Measurements from ENCODE around the gene ZNF329.
"Not testable (repeated sequence)": the region's sequence is repeated elsewhere in the genome, so short reads cannot be mapped to it uniquely, and the experiment has no call there.

Gene ZNF329

DNA sequence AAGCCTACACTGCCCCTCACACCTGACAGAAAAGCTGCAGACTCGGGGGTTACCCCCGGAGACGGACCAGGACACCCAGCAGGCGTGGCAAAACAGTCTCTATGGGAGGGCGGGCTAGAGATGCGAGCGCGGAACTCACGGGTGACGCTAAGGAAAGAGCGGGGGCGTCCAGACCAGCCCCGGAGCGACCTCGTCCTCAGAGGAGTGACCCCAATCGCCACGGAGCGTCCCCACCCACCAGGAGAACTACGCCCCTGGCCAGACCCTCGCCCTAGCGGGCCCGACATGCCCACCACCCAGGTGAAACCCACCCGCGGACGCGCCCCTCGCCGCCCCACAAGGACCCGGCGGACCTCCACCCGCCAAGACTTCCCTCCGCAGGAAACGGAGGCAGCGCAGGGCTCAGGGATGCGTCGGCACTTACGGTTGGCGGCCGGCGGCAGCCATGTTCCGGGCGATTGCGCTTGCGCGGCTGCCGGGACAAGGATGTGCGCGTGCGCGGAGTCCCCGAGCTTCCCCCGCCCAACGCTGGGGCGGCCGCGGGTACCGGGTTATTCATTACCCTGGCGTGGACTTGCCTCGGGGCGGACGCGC lies at the start of gene ZNF329:
ZNF329 (minus strand) TSS at position 462 of the 594 bp plus-strand sequence. CDS start 21,286 bp downstream, outside the sequence.
- peak; percentile 96 for DNase-seq

DNA sequence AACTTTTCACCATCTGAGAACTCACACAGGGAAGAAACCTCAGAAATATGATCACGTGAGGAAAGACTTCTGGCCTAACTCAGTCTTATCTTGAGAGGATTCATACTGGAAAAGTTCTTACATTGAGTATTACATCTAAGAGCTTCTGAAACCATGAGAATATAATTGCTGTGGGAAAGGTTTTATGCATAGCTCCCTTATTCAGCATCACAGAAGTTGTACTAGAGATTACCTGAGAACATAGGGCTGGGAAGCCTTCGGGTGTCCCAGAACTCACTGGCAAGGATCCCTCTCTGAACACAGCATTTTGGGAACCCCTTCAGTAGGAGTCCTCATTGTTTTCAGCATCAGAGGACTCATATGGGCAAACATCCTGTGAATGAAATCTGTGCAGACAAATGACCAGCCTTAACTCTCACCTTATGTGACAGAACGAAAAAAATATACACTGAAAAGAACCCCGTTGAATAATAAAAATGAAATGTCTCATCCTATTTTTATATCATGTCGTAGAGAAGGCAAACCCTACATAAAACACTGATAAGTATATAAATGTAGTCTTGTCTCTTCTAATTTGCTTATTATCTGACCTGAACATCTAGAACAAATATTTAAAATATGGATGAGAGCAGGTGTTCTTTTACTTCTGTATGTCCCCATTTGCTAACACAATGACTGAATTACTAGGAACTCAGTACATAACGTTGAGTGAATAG lies 46.5 kb upstream of the ZNF329 start:
- DNase-seq: peak; percentile 28

DNA sequence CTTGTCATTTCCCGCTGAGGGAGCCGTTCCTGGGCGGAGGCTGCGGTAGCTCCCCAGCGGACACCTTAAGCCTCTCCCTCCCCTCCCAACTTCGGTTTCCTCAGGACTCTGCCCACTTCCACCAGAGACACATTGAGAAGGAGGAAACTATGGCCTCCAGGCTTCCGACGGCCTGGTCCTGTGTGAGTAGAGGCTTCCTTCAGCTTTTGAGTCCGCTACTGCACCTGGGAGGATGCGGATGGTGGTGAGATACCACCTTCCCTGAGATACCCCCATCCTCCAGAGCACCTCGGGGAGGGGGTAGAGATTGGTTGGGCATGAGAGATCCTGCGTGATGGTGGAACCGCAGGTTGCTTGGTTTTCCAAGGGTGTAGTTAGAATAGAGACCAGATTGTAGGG lies 33.2 kb upstream of the ZNF329 start:
- no peak for DNase-seq

DNA sequence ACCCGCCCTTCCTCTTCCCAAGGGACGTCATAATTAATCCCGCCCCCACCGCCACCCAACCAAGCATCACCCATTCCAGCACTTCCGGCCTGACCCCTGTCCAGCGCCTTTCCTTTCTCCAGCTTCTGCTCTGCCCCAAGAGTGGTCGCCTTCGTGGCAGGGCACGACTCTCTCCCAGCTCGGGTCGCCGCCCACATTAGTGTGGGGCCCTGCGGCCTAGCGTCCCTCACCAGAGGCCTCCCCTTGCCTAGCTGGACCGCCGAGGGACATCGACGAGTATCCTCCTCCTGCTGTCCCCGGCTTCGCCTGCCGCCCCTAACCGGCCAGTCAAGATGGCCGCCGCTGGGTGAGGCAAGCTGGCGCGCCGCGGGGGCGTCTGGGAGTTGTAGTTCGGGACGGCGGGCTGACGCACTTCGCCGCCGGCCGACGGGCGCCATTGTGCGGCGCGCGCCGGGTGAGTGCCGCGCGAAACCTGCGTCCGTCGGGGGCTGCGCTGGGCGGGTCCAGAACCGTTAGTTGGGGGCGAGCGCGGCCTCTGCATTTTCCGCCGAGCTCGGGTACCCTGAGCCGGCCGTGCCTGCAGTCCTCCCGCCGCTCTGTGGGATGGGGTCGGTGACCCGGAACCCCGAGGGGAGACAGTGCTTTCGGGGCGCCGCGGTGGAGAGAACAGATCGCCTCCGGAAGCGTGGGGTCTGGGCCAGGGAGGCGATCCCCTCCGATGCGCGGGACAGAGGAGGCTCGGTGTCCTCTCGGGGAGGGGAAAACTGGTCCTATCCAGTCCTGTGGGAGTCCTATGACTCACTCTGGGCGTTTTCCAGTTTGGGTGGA lies 32.6 kb upstream of the ZNF329 start, which contains the start of gene ZNF274:
ZNF274 (plus strand) TSS at position 73 of the 828 bp plus-strand sequence. CDS start 905 bp downstream, outside the sequence.
- peak; percentile 96 for DNase-seq

GRCh38 chr19:58182577-58182988 lies 32.0 kb upstream of the ZNF329 start:
- DNase-seq: no peak

DNA sequence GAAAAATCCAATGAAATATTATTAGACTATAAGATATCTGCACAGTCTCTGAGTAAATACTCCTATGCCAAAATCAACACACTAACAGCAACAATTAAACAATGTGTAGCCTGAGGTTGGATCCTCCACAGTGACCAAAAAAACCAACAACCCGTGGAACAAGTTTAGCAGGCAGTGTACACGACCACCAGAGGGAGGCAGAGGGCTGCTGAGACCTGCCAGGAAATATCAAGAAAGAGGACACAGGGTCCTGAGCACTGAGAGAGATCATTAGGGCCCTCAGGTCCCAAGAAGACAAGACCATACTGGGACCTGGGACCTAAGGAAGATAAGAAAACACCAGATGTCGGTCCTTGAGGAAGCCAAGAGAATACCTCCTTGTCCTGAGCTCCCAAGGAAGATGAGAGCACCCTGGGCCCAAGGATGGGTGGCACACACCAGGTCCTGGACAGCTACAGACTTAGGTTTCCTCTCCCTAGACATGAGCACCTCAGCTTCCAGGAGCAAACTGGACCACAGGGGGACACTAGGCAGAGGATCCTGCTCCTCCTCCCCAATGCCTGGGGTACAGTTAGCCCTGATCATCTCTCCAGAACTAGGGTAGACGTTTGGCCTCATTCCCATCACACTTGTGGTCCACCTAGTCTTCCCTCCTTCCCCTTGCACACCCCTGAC lies 31.4 kb upstream of the ZNF329 start:
- DNase-seq: peak; percentile 44

DNA sequence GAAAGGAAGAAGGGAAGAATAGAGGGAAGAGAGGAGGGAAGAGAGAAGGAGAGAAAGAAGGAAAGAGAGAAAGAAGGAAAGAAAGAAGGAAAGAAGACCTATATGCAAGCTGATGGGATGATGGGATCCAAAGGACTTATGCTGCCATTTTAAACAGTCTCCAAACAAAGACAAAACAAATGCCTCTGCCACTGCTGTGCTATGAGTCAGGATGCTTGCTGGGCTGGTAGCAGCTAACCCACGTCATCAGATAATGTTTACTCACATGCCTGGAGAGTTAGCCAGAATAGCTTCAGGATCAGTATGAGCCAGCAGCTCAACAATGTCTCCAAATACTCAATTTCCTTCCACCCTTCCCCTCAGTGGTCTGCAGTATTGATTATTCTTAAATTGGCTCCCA lies 20.3 kb upstream of the ZNF329 start:
- DNase-seq: no peak

DNA sequence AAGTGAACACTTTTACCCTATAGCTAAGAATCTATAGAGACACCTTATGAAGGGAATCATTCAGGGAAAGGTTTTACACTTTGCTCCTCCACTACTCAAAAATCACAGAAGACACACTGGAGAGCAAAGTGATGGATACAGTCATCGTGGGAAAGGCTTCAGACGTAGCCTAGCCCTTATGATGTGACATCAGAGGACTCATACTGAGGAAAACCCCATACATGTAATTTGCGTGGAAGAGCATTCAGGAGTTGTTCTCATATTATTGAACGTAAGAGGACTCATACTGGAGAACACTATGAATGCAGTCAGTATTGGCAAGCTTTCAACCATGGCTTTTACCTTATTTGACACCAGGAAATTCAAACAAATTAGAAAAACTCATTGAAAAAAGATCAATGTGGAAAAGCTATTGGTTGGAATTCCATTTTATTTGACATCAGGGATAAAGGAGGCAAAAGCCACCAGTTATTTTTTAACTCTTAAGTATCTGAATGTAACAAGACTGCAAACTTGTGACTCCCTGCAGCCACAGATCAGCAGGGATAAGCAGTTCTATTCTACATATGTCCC lies 16.2 kb upstream of the ZNF329 start:
- no peak for DNase-seq

DNA sequence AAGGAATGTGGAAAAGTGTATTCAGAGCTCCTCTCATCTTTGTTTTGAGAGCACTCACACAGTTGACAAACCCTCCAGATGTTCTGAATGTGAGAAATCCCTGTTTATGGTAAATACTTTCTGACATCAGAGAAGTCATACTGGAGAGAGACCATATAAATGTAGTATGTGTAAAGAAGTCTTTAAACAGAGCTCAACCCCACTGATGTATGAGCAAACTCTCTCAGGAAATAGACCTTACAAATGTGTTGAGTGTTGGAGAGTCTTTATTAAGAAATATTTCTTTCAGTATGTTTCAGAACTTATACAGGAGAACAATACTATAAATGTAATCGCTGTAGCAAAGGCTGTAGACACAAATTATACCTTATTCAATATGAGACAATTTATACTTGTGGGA lies 15.7 kb upstream of the ZNF329 start:
- DNase-seq: no peak

- DNase-seq: no peak
These were observed 6.6 kb upstream of the ZNF329 start for GRCh38 chr19:58157045-58157728.

DNA sequence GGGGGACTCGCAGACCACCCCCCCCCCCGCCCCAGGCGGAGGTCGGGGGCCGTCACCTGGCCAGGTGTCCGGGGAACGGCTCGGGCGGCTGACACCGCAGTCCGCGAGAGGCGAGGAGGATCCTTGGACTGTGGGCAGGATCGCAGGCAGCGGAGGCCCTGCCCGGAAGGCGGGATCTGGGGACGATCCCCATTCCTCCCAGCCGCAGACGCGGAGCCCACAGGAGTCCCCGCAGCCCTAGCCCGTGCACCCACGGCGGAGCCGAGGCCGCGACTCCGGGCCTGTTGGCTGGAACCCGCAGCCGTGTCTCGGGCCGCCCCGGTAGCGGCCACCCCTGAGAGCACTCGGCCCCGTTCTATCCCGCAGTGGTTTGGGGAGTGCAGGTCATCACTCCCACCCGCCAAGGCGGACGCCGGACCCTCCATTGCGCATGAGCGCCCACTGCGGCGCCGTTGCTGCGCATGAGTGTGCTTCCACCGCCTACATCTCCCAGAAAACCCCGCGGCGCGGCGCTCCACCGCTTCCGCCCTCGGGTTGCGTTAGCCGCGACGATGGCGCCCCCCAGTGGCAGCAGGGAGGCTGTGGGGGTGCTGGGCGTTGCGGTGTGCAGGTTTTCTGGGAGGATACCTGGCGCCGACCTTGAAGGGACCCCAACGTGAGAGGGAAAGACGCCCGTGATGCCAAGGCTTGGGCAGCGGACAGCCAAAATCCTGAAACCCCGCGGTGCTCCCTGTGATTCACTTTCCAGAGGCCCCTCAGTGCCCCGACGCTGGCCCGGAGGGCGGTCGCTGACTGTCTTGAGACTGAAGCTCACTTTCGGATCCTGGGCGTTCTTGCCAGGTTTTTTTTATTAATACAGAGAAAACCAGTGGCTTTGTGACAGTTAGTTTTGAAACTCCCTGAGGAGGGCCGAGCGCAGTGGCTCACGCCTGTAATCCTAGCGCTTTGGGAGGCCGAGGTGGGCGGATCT lies 4.4 kb upstream of the ZNF329 start:
- peak; percentile 99 for DNase-seq

GRCh38 chr19:58154287-58154678 lies 3.7 kb upstream of the ZNF329 start:
- DNase-seq: peak; percentile 82

- no peak for DNase-seq
These were observed 2.8 kb upstream of the ZNF329 start for GRCh38 chr19:58153386-58153785.

DNA sequence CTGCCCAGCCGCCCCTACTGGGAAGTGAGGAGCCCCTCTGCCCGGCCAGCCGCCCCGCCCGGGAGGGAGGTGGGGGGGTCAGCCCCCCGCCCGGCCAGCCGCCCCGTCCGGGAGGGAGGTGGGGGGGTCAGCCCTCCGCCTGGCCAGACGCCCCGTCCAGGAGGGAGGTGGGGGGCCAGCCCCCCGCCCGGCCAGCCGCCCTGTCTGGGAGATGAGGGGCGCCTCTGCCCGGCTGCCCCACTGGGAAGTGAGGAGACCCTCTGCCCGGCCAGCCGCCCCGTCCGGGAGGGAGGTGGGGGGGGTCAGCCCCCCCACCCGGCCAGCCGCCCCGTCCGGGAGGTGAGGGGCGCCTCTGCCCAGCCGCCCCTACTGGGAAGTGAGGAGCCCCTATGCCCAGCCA lies 3.1 kb downstream of the ZNF329 start:
- not testable (repeated sequence) for DNase-seq

DNA sequence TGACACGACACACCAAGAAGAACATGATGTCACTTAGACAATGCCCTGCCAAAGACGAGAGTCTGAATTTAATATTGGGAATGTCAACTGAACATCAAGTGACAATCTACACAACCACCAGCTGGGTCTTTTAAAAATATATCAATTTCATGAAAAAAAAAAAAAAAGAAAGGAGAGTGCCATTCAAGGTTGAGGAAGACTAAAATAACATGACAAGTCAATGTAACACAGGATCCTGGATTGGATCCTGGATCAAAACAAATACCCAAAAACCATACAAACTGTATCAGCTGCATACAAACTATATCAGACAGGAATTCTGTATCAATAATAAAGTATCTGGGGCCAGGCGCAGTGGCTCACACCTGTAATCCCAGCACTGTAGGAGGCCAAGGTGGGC lies 4.7 kb downstream of the ZNF329 start:
- no peak for DNase-seq

DNA sequence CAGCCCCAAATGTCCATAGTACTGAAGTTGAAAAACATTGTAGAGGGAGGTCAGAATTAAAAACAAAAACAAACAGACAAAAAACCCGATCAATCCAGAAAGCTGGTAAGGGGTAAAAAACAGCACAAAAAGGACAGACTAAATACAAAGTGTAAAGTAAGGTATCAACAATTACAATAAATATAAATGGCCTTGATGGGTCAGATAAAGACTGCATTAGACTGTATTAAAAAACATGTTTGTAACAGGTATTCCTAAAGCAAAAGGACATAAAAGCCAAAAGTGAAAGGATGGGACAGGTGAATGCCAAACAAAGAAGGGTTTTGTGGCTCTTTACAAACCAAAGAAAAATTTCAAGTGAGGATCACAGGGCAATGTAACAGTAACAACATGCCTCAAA lies 16.3 kb downstream of the ZNF329 start:
- DNase-seq: no peak

DNA sequence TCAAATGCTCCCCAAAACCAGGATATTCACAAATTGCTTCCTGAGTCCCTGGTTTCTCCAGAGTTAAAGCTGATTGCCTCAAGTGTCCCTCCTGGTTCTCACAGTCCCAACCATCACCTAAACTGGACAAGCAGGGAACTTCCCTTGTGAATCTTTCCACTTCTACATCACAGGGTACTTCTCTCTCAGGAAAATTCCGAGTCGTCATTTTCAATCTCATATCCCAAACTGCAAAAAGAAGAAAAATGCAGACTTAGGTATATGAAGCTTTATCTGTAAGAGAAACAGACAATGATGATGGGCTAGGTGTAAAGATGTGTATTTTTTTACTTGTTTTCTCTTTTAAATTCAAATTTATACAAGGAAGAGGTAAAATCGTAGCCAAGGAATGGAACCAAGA lies 21.3 kb downstream of the ZNF329 start:
- no peak for DNase-seq

DNA sequence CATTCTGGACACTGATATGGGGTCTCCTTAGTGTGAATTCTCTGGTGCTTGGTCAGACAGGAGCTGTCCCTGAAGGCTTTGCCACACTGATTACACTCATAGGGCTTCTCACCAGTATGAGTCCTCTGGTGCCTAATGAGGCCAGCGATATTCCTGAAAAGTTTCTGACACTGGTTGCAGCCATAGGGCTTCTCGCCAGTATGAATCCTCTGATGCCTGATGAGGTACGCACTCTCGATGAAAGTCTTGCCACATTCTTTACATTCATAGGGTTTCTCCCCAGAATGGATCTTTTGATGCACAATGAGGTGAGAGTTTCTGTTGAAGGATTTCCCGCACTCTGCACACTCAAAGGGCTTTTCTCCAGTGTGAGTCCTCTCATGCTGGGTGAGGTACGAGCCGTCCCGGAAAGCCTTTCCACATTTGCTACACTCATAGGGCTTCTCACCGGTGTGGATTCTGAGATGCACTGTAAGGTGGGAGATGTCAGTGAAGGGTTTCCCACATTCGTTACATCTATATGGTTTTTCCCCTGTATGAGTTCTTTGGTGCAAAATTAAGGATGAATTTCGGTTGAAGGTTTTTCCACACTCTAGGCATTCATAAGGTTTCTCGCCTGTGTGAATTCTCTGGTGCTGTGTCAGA lies 22.4 kb downstream of the ZNF329 start:
- DNase-seq: no peak

GRCh38 chr19:58123354-58123753 lies 27.2 kb downstream of the ZNF329 start:
- DNase-seq: no peak

DNA sequence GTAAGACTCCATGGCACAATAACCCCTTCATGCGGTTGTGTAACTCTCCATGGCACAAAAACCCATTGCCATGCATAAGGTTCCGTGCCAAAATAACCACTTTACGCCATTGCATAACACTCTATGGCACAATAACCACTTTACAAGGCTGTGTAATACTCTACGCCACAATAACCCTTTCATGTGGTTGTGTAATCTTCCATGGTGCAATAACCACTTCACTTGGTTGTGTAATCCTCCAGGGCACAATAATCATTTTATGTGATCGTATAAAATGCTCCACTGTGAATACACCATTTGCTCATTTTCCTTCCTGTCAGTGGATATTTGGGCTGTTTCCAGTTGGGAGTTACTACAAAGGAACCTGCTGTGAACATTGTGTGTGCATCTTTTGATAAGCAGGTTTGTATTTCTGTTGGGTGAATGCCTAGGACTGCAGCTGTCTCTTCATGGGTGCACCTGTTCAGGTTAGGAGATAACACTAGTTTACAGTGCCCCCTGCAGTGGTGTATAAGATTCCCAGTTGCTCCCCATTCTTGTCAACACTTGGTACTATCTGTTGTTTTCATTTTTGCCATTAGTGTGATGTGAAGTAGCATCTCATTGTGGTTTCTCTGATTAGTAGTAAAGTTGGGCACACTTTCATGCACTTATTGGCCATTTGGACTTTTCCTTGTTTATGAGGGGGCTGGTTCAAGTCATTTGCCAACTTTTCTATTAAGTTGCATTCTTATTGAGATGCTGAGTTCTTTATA lies 31.4 kb downstream of the ZNF329 start:
- no peak for DNase-seq
